A549 (cell line): ENCODE measurements around the gene VIM. TPM values are rescaled to one million over a fixed set of nuclear protein-coding genes. Genes with fewer than 3 reads are reported as not detected.

Source experiments
- ATAC-seq, 2 experiments: fragments of 200-7000 bp in 1 of 2; fragments of >200 bp in 1 of 2; cut with Nextera tagmentation in 1 of 2; cut with Tn5 transposase in 1 of 2; 3 replicates each; pipeline versions ENCODE4 v1.8.0 to v1.9.1; 2018 to 2020; ENCODE audit warnings: mild to moderate bottlenecking in 1 of 2, moderate library complexity in 1 of 2
- CTCF ChIA-PET: fragments of 300-600 bp; sonication (Branson Sonifier 250); formaldehyde crosslinking; extraction: SDS; loops from one replicate; lab custom pipeline; 2021; ENCODE audit warnings: antibody characterized with exemption, inconsistent platforms; lab: Yijun Ruan, JAX
- POLR2A ChIA-PET: fragments of 350-600 bp; formaldehyde crosslinking; extraction: SDS; loops from one replicate; lab custom pipeline; 2021; ENCODE audit warnings: antibody characterized with exemption, inconsistent platforms; lab: Yijun Ruan, JAX
- DNase-seq, 2 experiments: peaks; one replicate each; pipeline versions ENCODE4 v3.0.0 to v3.0.0-alpha.2; 2011 to 2016; ENCODE audit warnings: low read depth in 1 of 2, low spot score in 1 of 2
- FAIRE-seq: peaks from 2 replicates; lab custom pipeline; 2011; peaks lifted over from hg19 to GRCh38; lab: Jason Lieb, UNC
- H3K27ac ChIP-seq, 2 experiments: fragments of >200 bp; sonication (Bioruptor Twin); formaldehyde crosslinking; 3 replicates each; pipeline ENCODE4 v1.5.1; 2016 to 2017
- H3K4me1 ChIP-seq: fragments of >200 bp; sonication (Bioruptor Twin); formaldehyde crosslinking; 3 replicates; pipeline ENCODE4 v1.6.1; 2016
- H3K4me2 ChIP-seq: fragments of >200 bp; sonication (Bioruptor Twin); formaldehyde crosslinking; 3 replicates; pipeline ENCODE4 v1.6.1; 2016
- H3K4me3 ChIP-seq: fragments of >200 bp; sonication (Bioruptor Twin); formaldehyde crosslinking; 3 replicates; pipeline ENCODE4 v1.5.1; 2016
- H3K9me3 ChIP-seq: fragments of >200 bp; sonication (Bioruptor Twin); formaldehyde crosslinking; 3 replicates; pipeline ENCODE4 v1.6.1; 2016
- CHD2 ChIP-seq: fragments of 150-350 bp; IDR thresholded peaks from 2 replicates; pipeline ENCODE4 v1.6.1; 2014; ENCODE audit warnings: low read length; ENCODE audit not compliant: partially characterized antibody
- CHD4 ChIP-seq: fragments of 200-600 bp; sonication (generic); IDR thresholded peaks from 2 replicates; pipeline ENCODE4 v1.6.1; 2016; ENCODE audit warnings: antibody characterized with exemption, mild to moderate bottlenecking, borderline replicate concordance
- EHMT2 ChIP-seq: fragments of 200-600 bp; sonication (generic); IDR thresholded peaks from 2 replicates; pipeline ENCODE4 v1.6.1; 2016; ENCODE audit warnings: antibody characterized with exemption, low read depth, mild to moderate bottlenecking, moderate library complexity
- FOSL2 ChIP-seq, 2 experiments: fragments of 450-650 bp in 1 of 2; fragments of >200 bp in 1 of 2; sonication (Bioruptor Twin) in 1 of 2; formaldehyde crosslinking; IDR thresholded peaks; 2 replicates each; pipeline versions ENCODE4 v1.5.0 to v1.6.1; 2016 to 2020; ENCODE audit warnings: mild to moderate bottlenecking in 1 of 2, moderate library complexity in 1 of 2
- HDAC2 ChIP-seq: fragments of 200-600 bp; sonication (generic); IDR thresholded peaks from 2 replicates; pipeline ENCODE4 v1.6.1; 2016
- HEYL ChIP-seq: fragments of 250-450 bp; sonication (Bioruptor Pico); IDR thresholded peaks from 2 replicates; pipeline ENCODE4 v1.8.0; 2021; ENCODE audit warnings: mild to moderate bottlenecking, moderate library complexity
- JUN ChIP-seq, 2 experiments: fragments of >200 bp; sonication (Bioruptor Twin); formaldehyde crosslinking; IDR thresholded peaks; 2 replicates in 1 of 2; 3 replicates in 1 of 2; pipeline ENCODE4 v1.6.1; 2016 to 2017
- JUNB ChIP-seq: fragments of >200 bp; sonication (Bioruptor Twin); formaldehyde crosslinking; IDR thresholded peaks from 2 replicates; pipeline ENCODE4 v1.6.1; 2016
- MAFK ChIP-seq: fragments of 450-650 bp; IDR thresholded peaks from 2 replicates; pipeline ENCODE4 v1.6.1; 2014; ENCODE audit not compliant: partially characterized antibody
- MAZ ChIP-seq: fragments of 150-350 bp; IDR thresholded peaks from 2 replicates; pipeline ENCODE4 v1.6.1; 2014; ENCODE audit warnings: antibody characterized with exemption, low read depth, low read length, borderline replicate concordance
- NFE2L2 ChIP-seq: fragments of 150-350 bp; conservative IDR thresholded peaks from 2 replicates; pipeline ENCODE4 v1.6.1; 2014; ENCODE audit warnings: low read length
- NPAS2 ChIP-seq: fragments of 250-450 bp; sonication (Bioruptor Pico); IDR thresholded peaks from 2 replicates; pipeline ENCODE4 v1.8.0; 2022; ENCODE audit warnings: mild to moderate bottlenecking, moderate library complexity, borderline replicate concordance
- NR3C1 ChIP-seq: fragments of >200 bp; sonication (Bioruptor Twin); formaldehyde crosslinking; IDR thresholded peaks from 3 replicates; pipeline ENCODE4 v1.6.1; 2017
- PHF8 ChIP-seq: fragments of 200-600 bp; sonication (generic); IDR thresholded peaks from 2 replicates; pipeline ENCODE4 v1.6.1; 2016; ENCODE audit warnings: low read depth, mild to moderate bottlenecking, antibody characterized with exemption, moderate library complexity, borderline replicate concordance
- RAD21 ChIP-seq, 2 experiments: fragments of >200 bp in 1 of 2; sonication (Bioruptor Twin) in 1 of 2; formaldehyde crosslinking in 1 of 2; IDR thresholded peaks in 1 of 2; conservative IDR thresholded peaks in 1 of 2; 2 replicates in 1 of 2; 3 replicates in 1 of 2; pipeline ENCODE4 v1.6.1; 2012 to 2018; ENCODE audit warnings: inconsistent platforms in 1 of 2
- RARB ChIP-seq: fragments of 250-450 bp; sonication (Bioruptor Pico); IDR thresholded peaks from 2 replicates; pipeline ENCODE4 v1.8.0; 2021; ENCODE audit warnings: mild to moderate bottlenecking, moderate library complexity
- RCOR1 ChIP-seq: fragments of 150-350 bp; IDR thresholded peaks from 2 replicates; pipeline ENCODE4 v1.6.1; 2014; ENCODE audit warnings: antibody characterized with exemption, low read length, low read depth
- RNF2 ChIP-seq: fragments of 200-600 bp; sonication (generic); IDR thresholded peaks from 2 replicates; pipeline ENCODE4 v1.6.1; 2016; ENCODE audit warnings: low read depth, mild to moderate bottlenecking, antibody characterized with exemption, moderate library complexity, borderline replicate concordance
- TFCP2L1 ChIP-seq: fragments of 250-450 bp; sonication (Bioruptor Pico); IDR thresholded peaks from 2 replicates; pipeline ENCODE4 v1.5.0; 2021; ENCODE audit warnings: mild to moderate bottlenecking
- TP53 ChIP-seq: fragments of 250-450 bp; sonication (Bioruptor Pico); IDR thresholded peaks from 2 replicates; pipeline ENCODE4 v1.5.0; 2021; ENCODE audit warnings: mild to moderate bottlenecking, moderate library complexity
- ZFP36 ChIP-seq: fragments of 450-650 bp; IDR thresholded peaks from 2 replicates; pipeline ENCODE4 v1.6.1; 2014; ENCODE audit warnings: borderline replicate concordance; ENCODE audit not compliant: partially characterized antibody
- ZNF302 ChIP-seq: fragments of 250-450 bp; sonication (Bioruptor Pico); IDR thresholded peaks from 2 replicates; pipeline ENCODE4 v1.9.0; 2021; ENCODE audit warnings: inconsistent platforms, mild to moderate bottlenecking, moderate library complexity
- WGBS: methylation state at CpG from one replicate; pipeline ENCODE4 v1.1.6; 2017; ENCODE audit errors: missing lambda C conversion rate; 5-methylcytosine and 5-hydroxymethylcytosine counted together
- polyA plus RNA-seq, 4 experiments: library from polyadenylated mRNA; depleted of rRNA in 3 of 4; stranded (reverse); fragments of >200 nt; fragmentation: RNase III in 1 of 4; extraction: RNeasy Plus Mini Kit Qiagen cat#74134 plus additional on column Dnase treatment in 1 of 4; gene quantifications; 2 replicates in 3 of 4; 3 replicates in 1 of 4; pipeline ENCODE4 v1.2.3, GENCODE V29; 2011 to 2017
- TF ChIP-seq, protein P1 (sequence below): fragments of >200 bp; sonication (Bioruptor Twin); formaldehyde crosslinking; IDR thresholded peaks from 3 replicates; pipeline ENCODE4 v1.5.1; 2016
- TF ChIP-seq, protein P2 (sequence below): IDR thresholded peaks from 2 replicates; pipeline ENCODE4 v1.6.1; 2012
- TF ChIP-seq, protein P3 (sequence below): fragments of >200 bp; sonication (Bioruptor Twin); formaldehyde crosslinking; IDR thresholded peaks from 2 replicates; pipeline ENCODE4 v1.6.1; 2016
- TF ChIP-seq, protein P4 (sequence below): IDR thresholded peaks from 2 replicates; pipeline ENCODE4 v1.6.1; 2012

The VIM gene
- polyA plus RNA-seq, 2 of the 4 experiments (the other 2 are of a cell fraction) = 830 to 848 TPM

DNA sequence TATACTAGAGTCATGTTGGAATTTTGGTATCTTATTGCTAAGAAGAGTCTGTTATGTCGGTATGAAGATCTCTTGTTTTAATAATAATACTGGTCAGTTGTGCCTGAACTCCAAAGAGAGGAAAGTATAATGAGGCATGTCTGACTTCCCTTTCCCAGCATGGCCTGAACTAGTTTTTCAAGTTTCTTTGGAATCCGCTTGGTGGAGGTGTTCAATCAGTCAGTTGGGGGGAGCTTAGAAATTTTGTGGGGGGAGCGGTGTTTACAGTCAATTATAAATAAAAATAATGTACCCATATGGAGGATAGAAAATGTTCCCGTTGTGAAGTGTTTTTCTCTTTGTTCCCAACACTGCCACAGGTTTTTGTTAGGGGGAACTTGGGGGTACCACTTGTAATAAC, 25.0 kb upstream of the VIM start:
- 91% methylated on average over 4 of the region's 4 CpGs for WGBS
- no peaks in the 10 kb centered on the region for H3K9me3 ChIP-seq
- no peak for DNase-seq
- peaks cover 22% of the 10 kb centered on the region for H3K4me1 ChIP-seq
- H3K27ac ChIP-seq = no peak overlapping the region
- ChIA-PET POLR2A (no interaction called here), CTCF (interaction anchor here (1.0 kb wide), 1 partner anchor 14 kb away, joined by 3 read pairs; no protein-coding TSS in a partner anchor)
- no peak overlapping the region for H3K4me3 ChIP-seq
- TF ChIP-seq, protein P1, sequence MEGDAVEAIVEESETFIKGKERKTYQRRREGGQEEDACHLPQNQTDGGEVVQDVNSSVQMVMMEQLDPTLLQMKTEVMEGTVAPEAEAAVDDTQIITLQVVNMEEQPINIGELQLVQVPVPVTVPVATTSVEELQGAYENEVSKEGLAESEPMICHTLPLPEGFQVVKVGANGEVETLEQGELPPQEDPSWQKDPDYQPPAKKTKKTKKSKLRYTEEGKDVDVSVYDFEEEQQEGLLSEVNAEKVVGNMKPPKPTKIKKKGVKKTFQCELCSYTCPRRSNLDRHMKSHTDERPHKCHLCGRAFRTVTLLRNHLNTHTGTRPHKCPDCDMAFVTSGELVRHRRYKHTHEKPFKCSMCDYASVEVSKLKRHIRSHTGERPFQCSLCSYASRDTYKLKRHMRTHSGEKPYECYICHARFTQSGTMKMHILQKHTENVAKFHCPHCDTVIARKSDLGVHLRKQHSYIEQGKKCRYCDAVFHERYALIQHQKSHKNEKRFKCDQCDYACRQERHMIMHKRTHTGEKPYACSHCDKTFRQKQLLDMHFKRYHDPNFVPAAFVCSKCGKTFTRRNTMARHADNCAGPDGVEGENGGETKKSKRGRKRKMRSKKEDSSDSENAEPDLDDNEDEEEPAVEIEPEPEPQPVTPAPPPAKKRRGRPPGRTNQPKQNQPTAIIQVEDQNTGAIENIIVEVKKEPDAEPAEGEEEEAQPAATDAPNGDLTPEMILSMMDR = no peak
- TF ChIP-seq, protein P2, sequence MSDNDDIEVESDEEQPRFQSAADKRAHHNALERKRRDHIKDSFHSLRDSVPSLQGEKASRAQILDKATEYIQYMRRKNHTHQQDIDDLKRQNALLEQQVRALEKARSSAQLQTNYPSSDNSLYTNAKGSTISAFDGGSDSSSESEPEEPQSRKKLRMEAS = no peak
- TF ChIP-seq RNF2 (no peak), RARB (CRISPR knock-in tag) (no peak), ZNF302 (CRISPR knock-in tag) (no peak), HDAC2 (no peak), MAFK (no peak), RCOR1 (no peak), HEYL (CRISPR knock-in tag) (no peak), NR3C1 (no peak), RAD21 (conservative IDR thresholded peaks at IDR 0.05 in 1 of 2, IDR thresholded peaks at IDR 0.05 in 1 of 2) (no peak)
- TF ChIP-seq, protein P3, sequence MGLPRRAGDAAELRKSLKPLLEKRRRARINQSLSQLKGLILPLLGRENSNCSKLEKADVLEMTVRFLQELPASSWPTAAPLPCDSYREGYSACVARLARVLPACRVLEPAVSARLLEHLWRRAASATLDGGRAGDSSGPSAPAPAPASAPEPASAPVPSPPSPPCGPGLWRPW = no peak
- TF ChIP-seq, all 56 proteins: peak for 0
- H3K4me2 ChIP-seq = no peak overlapping the region
- ATAC-seq (no peak), FAIRE-seq (no peak)

DNA sequence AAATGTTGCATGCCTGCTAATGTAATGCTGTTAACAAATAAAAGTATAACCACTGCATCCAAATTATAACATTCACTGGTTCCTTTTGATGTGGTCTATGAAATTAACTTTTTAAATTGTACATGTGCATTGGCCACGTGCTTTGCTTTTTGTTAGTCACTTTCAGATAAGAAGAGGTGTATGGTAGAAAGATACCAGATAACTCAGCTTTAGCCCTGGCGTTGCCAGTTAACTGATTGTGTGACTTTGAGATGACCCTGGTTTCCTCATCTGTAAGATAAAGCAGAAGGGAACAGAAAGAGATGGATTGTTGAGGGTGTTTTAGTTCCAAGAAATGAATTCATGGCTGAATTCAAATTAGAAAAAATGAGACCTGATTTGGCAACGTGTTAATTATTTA, 24.6 kb upstream of the VIM start:
- Histone ChIP-seq H3K9me3 (no peaks in the 10 kb centered on the region), H3K4me1 (peaks cover 22% of the 10 kb centered on the region), H3K4me3 (no peak overlapping the region), H3K27ac (no peak overlapping the region), H3K4me2 (no peak overlapping the region)
- CTCF ChIA-PET = no interaction called here
- 41% methylated on average over 3 of the region's 3 CpGs for WGBS
- FAIRE-seq (no peak), ATAC-seq (no peak), DNase-seq (no peak)
- POLR2A ChIA-PET = no interaction called here
- TF ChIP-seq FOSL2 (IDR thresholded peaks at IDR 0.05) (no peak), FOSL2 (CRISPR knock-in tag; IDR thresholded peaks at IDR 0.05) (no peak), JUN (IDR thresholded peaks at IDR 0.05) (no peak), HEYL (CRISPR knock-in tag) (no peak), PHF8 (no peak), CHD4 (no peak), NFE2L2 (no peak), RNF2 (no peak), NPAS2 (no peak), CHD2 (no peak), ZFP36 (no peak), TFCP2L1 (no peak), TP53 (CRISPR knock-in tag) (no peak), RAD21 (conservative IDR thresholded peaks at IDR 0.05 in 1 of 2, IDR thresholded peaks at IDR 0.05 in 1 of 2) (no peak), EHMT2 (no peak), JUNB (no peak), RCOR1 (no peak), MAZ (no peak)
- TF ChIP-seq, protein P2 = no peak
- TF ChIP-seq, protein P3 = no peak
- TF ChIP-seq, protein P4, sequence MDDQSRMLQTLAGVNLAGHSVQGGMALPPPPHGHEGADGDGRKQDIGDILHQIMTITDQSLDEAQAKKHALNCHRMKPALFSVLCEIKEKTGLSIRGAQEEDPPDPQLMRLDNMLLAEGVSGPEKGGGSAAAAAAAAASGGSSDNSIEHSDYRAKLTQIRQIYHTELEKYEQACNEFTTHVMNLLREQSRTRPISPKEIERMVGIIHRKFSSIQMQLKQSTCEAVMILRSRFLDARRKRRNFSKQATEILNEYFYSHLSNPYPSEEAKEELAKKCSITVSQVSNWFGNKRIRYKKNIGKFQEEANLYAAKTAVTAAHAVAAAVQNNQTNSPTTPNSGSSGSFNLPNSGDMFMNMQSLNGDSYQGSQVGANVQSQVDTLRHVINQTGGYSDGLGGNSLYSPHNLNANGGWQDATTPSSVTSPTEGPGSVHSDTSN = no peak
